ENCODE results near the gene CLIC6. TPM values are rescaled to one million over a fixed set of nuclear protein-coding genes. Genes with fewer than 3 reads are reported as not detected.

CLIC6 gene
- total and polyA plus RNA-seq, 9 of the 15 experiments (the other 6 are each of a cell fraction or from before 2014, with no cell fraction given): not detected

DNA sequence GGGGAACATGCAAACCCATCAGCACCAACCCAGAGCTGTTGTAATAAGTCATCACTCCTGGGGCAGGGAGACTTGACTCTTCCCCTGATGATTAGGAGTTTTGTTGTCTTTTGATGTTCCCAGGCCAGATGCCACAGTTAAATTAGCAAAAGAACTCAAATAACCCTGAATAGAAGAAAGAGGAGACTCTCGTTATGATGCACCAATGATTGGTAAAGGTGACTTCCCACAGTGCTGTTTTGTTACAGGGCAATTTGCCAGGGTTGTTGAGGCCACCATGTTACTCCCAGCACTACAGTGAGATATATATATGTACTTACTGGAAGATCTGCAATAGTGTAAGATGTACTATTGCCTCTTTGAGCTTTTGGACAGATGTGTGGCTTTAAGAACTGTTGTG lies 29.5 kb upstream of the CLIC6 start:
- in situ Hi-C loops (cut with MboI): loop anchor here (10.0 to 25.0 kb wide), 2 partner anchors 252 to 714 kb away; partner anchors contain the start of gene SMIM11
- FAIRE-seq: no peak

More for the DNA sequence above, 29.5 kb upstream of the CLIC6 start:
- ATAC-seq: no peak
- Histone ChIP-seq H3K27ac (ENCODE audit: extremely low read depth, low read depth, low read length) (no peak overlapping the region), H3K79me2 (ENCODE audit: control insufficient read depth, insufficient read depth, low read length) (no peaks in the 10 kb centered on the region), H3K9me3 (replicated peaks; ENCODE audit: control insufficient read depth, insufficient read depth, low read depth, low read length) (no peaks in the 10 kb centered on the region), H3K9ac (ENCODE audit: insufficient read depth in 1 of 2, low read depth in 2 of 2, low read length in 2 of 2) (no peak overlapping the region), H3K27me3 (ENCODE audit: control insufficient read depth in 2 of 2, insufficient read depth in 2 of 2, low read length in 2 of 2) (peaks cover 5 to 11% of the 10 kb centered on the region in 2 experiments), H3K9me1 (ENCODE audit: control insufficient read depth, insufficient read depth, low read length) (no peaks in the 10 kb centered on the region), H3K4me3 (no peak overlapping the region), H3K36me3 (ENCODE audit: control insufficient read depth, insufficient read depth, low read length) (no peaks in the 10 kb centered on the region), H3K4me2 (ENCODE audit: insufficient read depth, low read length) (no peak overlapping the region), H2AFZ (ENCODE audit: low read depth, low read length) (0 out of 2 replicates have a peak overlapping the region, but pooled peaks have one; percentile 6), H4K20me1 (replicated peaks; ENCODE audit: control insufficient read depth, insufficient read depth, low read length) (no peaks in the 10 kb centered on the region), H3K4me1 (replicated peaks in 1 of 2; ENCODE audit: control insufficient read depth in 2 of 2, insufficient read depth in 2 of 2, low read length in 2 of 2) (peaks cover 0 to 11% of the 10 kb centered on the region in 2 experiments; a peak in 3 of 5 replicates)
- 18% methylated on average over 1 of the region's 1 CpG for WGBS (ENCODE audit: insufficient coverage, low coverage, missing lambda C conversion rate)
- BruUV-seq (replicated peaks): no TSS peak
- intact Hi-C loops (cut with micrococcal nuclease): no loop called here
- ChIA-PET CTCF (ENCODE audit: low intra/inter-chr PET ratio) (no interaction called here), POLR2A (interaction anchor here (0.5 to 1.7 kb wide), 2 partner anchors 12 to 26 kb away, joined by 3 to 4 read pairs; no protein-coding TSS in a partner anchor)
- DNase-seq (ENCODE audit: extremely low read depth in 1 of 4, low spot score in 3 of 4): no peak
- no peak for TF ChIP-seq ZBTB34 (CRISPR knock-in tag; IDR thresholded peaks at IDR 0.05)
- TF ChIP-seq ZBTB8A (IDR thresholded peaks at IDR 0.05; ENCODE audit: partially characterized antibody): no peak
- no peak for TF ChIP-seq COPS2 (conservative IDR thresholded peaks at IDR 0.05)
- TF ChIP-seq ZNF584 (CRISPR knock-in tag; IDR thresholded peaks at IDR 0.05; ENCODE audit: low read depth): no peak
- TF ChIP-seq ZNF280B (CRISPR knock-in tag; IDR thresholded peaks at IDR 0.05): no peak
- no peak for TF ChIP-seq ZNF175 (CRISPR knock-in tag; IDR thresholded peaks at IDR 0.05; ENCODE audit: low read depth)
- no peak for TF ChIP-seq ZBTB2 (IDR thresholded peaks at IDR 0.05)
- no peak for TF ChIP-seq THRAP3 (IDR thresholded peaks at IDR 0.05; ENCODE audit: borderline replicate concordance)
- TF ChIP-seq CCAR2 (IDR thresholded peaks at IDR 0.05; ENCODE audit: low read depth, low read length): no peak
- TF ChIP-seq NR3C1 (CRISPR knock-in tag; IDR thresholded peaks at IDR 0.05): no peak
- TF ChIP-seq, protein P1, sequence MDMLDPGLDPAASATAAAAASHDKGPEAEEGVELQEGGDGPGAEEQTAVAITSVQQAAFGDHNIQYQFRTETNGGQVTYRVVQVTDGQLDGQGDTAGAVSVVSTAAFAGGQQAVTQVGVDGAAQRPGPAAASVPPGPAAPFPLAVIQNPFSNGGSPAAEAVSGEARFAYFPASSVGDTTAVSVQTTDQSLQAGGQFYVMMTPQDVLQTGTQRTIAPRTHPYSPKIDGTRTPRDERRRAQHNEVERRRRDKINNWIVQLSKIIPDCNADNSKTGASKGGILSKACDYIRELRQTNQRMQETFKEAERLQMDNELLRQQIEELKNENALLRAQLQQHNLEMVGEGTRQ (CRISPR knock-in tag; IDR thresholded peaks at IDR 0.05): no peak
- TF ChIP-seq EZH2 (IDR thresholded peaks at IDR 0.05; ENCODE audit: borderline replicate concordance, low read depth, low read length): no peak
- no peak for TF ChIP-seq TSC22D4 (tag; IDR thresholded peaks at IDR 0.05)
